Measurements from ENCODE around the gene S100A2.
"Not testable (repeated sequence)": the region's sequence is repeated elsewhere in the genome, so short reads cannot be mapped to it uniquely, and the experiment has no call there.

Gene S100A2

DNA sequence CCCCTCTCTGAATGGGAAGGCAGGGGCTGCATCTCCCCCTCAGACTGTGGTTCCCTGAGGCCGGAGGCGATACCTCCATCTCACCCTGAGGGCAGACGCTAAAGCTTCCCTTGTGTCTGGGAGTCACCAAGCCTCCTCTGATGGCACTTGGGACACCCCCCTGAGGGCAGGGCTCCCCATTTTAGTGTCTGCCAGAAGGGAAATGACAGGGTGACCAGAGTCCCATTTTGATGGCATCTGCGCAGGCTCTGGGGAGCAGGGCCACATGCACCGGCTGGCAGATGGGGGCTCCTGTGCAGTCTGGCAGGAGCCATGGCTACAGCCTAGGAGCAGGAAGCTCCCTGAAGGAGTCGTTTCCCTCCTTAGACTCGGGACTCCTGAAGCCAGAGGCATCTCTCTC is 1.7 kb downstream of the S100A2 start:
- no peak for DNase-seq (ENCODE audit: low read depth, low spot score)

GRCh38 chr1:153563483-153563901 is 2.2 kb downstream of the S100A2 start:
- DNase-seq (ENCODE audit: low read depth, low spot score): no peak

DNA sequence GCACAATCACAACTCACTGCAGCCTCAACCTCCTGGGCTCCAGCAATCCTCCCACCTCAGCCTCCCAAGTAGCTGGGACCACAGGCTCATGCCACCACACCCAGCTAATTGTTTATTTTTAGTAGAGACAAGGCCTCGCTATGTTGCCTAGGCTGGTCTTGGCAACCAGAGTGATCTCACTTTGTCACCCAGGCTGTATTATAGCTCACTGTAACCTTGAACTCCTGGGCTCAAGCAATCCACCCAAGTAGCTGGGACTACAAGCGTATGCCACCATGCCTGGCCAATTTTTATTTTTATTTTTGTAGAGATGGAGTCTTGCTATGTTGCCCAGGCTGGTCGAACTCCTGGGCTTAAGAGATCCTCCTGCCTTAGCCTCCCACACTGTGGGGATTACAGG is 3.6 kb downstream of the S100A2 start:
- not testable (repeated sequence) for DNase-seq (ENCODE audit: low read depth, low spot score)

- DNase-seq (ENCODE audit: low read depth, low spot score): no peak
Measured at GRCh38 chr1:153561466-153561985, 4.1 kb downstream of the S100A2 start.

- no peak for DNase-seq (ENCODE audit: low read depth, low spot score)
Measured at GRCh38 chr1:153560771-153561465, 4.7 kb downstream of the S100A2 start.

GRCh38 chr1:153560241-153560640 is 5.4 kb downstream of the S100A2 start:
- DNase-seq (ENCODE audit: low read depth, low spot score): no peak

- DNase-seq (ENCODE audit: low read depth, low spot score): no peak
Measured at GRCh38 chr1:153557877-153558276, 7.8 kb downstream of the S100A2 start.

DNA sequence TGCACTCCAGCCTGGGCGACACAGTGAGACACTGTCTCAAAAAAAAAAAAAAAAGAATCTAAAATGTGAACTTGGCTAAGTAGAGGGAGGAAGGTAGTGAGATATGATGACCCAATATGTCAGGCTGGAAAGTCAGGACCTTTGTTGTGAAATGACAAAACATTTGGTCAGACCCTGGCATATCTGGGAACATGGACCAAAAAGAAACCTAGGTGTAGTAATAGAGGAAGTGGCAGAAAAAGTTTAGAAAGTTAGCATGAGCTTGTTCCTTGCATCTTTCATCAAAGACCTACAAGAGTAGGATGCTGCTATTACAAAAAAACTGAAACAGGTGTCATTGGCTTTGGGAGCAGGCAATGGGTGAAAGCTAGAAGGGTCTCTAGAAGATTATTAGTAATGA is 9.3 kb downstream of the S100A2 start:
- no peak for DNase-seq (ENCODE audit: low read depth, low spot score)

- no peak for DNase-seq (ENCODE audit: low read depth, low spot score)
Measured at GRCh38 chr1:153553830-153554541, 11.7 kb downstream of the S100A2 start.

DNA sequence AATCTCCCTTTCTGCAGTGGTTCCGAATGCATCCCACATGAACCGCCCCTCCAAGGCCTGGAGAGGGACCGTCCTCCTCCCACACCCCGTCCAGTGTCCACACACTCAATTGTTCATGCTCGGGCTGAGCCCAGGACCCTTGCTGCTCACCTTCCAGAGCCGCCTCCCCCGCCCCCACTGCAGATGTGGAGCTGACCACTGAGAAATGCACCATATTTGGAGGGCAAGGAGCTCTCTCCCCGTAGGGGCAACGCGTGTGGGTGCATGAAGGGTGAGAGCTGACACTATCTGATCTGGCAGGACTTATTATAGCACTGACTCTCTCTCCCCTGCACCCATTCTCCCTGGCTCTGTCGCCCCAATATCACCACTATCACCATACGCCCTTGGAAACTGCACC is 12.5 kb downstream of the S100A2 start:
- DNase-seq (ENCODE audit: low read depth, low spot score): no peak

GRCh38 chr1:153552335-153552734 is 13.3 kb downstream of the S100A2 start:
- no peak for DNase-seq (ENCODE audit: low read depth, low spot score)

- no peak for DNase-seq (ENCODE audit: low read depth, low spot score)
Measured at GRCh38 chr1:153550827-153551500, 14.7 kb downstream of the S100A2 start.

DNA sequence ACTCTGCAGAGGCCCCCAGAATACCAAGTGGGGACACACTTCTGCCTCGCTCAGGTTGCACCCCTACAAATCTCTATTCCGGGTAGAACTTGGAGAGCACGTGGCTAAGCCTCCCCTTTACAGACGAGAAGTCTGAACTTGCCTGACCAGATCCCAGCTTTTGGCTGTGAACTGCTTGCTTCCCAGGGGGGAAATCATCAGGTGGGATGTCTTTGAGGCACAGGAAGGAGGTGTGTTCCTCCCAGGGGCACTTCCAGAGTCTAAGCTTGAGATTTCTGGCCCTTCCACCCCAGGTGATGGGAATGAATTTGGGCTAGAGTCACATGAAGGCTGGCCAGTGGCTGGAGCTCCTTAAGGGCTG is 15.3 kb downstream of the S100A2 start:
- DNase-seq (ENCODE audit: low read depth, low spot score): no peak

DNA sequence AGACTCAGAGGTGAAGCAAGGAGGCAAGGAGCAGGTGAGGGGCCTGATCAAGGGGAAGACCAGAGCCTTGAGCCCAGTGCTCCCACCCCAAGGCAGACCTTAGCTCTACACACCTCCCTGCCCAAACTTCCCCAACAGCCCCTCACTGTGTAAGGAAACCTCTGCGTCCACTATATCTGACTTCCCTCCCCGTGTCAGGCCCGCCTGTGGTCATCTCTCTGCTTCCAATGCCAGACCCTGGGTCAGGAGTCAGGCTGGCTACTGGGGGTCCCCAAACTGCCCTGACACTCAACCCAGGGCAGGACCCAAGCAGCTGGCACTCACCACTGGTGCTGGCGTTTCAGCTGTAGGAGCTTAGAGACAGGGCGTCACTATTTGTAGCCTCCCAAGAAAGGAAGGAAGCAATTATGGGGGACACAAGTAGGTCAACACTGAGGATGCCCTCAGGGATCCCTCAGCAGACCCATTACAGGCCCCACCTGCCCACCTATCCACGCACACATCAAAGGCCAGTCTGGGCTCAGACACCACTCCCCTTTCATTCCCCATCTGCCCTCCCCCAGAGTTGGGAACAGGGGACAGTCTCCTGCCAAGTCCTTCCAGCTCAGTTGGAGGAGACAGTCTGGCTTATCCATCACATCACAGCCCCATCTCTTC is 15.8 kb downstream of the S100A2 start:
- DNase-seq (ENCODE audit: low read depth, low spot score): no peak

GRCh38 chr1:153548722-153549688 is 16.6 kb downstream of the S100A2 start, which contains the start of gene S100A3:
S100A3 (minus strand) TSS chr1:153549258; CDS start chr1:153548485, 773 bp downstream.
- no peak for DNase-seq (ENCODE audit: low read depth, low spot score)

DNA sequence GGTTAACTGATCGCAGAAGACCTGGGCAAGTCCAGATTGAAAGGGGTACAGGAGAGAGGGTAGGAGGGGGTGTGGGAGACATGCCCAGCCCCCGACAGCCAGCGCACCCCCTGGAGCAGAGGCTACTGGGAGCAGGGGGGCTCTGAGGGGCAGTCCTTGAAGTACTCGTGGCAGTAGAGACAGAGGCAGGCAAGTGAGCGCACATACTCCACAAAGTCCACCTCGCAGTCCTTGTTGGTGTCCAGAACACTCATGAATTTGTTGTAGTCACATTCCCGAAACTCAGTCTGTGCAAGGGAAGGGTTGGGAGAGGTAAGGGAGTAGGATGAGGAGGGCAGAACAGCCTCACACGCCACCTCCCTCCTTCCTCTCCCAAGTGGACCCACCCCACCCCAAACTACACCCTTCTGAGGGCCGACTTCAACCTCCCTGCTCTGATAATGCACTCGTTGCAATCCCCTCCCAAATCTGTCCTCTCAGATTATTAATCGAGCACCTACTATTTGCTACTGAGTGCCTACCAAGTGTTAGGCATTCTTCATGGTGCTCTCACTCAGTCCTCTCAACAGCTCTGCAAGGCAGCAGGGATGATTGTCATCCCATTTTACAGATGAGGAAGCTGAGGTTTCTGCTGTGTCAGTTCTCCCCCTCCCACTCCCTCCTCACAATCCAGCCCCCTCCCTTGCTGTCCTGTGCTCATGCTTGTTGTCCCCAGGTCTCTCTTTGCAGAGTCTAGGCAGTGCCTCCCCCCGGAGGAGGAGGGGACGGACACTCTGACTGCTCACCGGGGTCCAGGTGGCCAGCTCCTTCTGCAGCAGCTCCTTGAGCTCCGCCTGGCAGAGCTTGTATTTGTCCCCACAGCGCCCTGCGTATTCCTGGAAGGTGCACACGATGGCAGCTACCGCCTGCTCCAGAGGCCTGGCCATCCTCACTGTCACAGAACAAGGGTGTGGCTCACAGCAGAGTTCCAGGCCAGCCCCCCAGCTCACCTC is 17.8 kb downstream of the S100A2 start:
- no peak for DNase-seq (ENCODE audit: low read depth, low spot score)

DNA sequence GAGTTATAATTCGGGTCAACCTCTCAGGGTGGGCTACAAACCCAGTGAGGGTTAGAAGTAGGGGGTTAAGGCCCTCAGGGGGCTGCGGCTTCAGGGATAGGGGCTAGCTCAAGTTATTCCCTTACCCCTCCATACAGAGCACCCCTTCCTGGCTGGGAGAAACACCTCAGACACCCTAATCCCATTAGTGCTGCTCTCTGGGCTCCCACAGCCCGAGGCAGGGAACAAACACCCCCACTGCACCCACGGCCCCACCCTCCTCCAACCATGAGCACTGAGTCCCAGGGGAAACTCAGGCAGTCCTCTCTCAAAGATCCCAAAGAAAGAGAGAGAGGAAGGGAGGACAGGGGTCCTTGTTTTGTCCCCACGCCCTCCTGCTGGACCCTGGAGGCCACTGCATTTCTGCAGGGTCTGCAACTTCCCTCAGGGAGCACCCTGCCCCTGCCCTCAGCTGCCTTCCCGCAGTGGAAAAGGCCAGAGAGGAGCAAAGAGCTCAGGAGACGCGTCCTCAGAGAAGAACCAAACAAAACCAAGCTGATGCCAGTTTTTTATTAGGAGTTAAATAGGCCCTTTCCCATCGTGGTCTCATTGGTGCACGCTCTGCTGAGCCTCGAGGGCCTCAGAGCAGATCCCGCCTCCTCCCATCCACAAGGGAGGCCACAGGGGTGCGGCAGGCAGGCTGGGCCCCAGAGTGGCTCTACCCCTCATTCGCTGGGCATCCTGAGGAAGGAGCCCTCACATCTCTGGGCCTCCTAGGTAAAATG is 18.7 kb downstream of the S100A2 start:
- no peak for DNase-seq (ENCODE audit: low read depth, low spot score)

DNA sequence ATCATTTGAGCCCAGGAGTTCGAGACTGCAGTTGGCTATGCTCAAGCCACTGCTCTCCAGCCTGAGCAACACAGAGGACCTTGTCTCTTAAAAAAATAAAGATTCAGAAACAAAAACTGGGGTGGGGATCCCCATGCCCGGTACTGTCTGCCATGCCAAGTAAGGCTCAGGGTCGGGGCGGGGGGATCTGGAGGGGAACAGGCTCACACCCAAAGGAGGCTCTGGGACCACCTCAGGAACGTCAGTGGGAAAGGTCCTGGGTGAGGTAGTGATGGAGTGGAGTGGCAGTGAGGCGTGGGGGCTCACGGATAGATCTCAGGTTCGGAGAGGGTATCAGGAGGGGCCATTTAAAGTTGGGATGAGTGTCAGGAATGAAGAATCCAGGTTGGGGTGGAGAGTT is 19.3 kb downstream of the S100A2 start:
- DNase-seq (ENCODE audit: low read depth, low spot score): no peak
